Pons (tissue), 1 donor: ENCODE results near the gene EGFL6.
"Not testable (repeated sequence)": the region's sequence is repeated elsewhere in the genome, so short reads cannot be mapped to it uniquely, and the experiment has no call there.

ENCODE experiments used
- DNase-seq: peaks from one replicate; pipeline ENCODE4 v3.0.0-alpha.2; 2016; ENCODE audit warnings: low spot score

The EGFL6 gene

GRCh38 chrX:13590914-13591313 lies 21.5 kb downstream of the EGFL6 start:
- DNase-seq: no peak

GRCh38 chrX:13597874-13598273 lies 28.5 kb downstream of the EGFL6 start:
- no peak for DNase-seq

GRCh38 chrX:13598877-13599276 lies 29.5 kb downstream of the EGFL6 start:
- no peak for DNase-seq

GRCh38 chrX:13599491-13599890 lies 30.1 kb downstream of the EGFL6 start:
- no peak for DNase-seq

- no peak for DNase-seq
Measured at GRCh38 chrX:13605611-13606010, 36.2 kb downstream of the EGFL6 start.

GRCh38 chrX:13607331-13607995 lies 38.1 kb downstream of the EGFL6 start:
- DNase-seq: no peak

GRCh38 chrX:13607996-13608365 lies 38.6 kb downstream of the EGFL6 start:
- DNase-seq: no peak

GRCh38 chrX:13614154-13614553 lies 44.8 kb downstream of the EGFL6 start:
- no peak for DNase-seq

- DNase-seq: no peak
Measured at GRCh38 chrX:13620207-13620606, 50.8 kb downstream of the EGFL6 start.

GRCh38 chrX:13622401-13622964 lies 53.1 kb downstream of the EGFL6 start:
- no peak for DNase-seq

DNA sequence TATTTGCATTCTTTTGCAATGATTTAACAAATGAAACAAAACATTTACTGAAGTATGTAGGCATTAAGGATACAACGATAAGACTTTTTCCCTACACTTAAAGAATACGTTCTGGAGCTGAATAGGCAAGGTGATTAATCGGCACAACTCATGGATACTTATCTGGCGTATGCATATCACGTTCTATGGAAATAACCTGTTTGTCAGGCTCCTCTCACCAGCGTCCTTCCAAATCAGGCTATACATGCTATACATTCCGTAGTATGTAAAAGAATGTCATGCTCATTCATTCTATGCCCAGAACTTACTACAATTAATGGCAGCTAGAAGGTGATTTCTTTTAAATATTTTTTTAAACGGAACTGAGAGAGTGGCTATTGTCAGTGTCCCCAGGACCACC lies 57.9 kb downstream of the EGFL6 start:
- no peak for DNase-seq

- DNase-seq: not testable (repeated sequence)
Measured at GRCh38 chrX:13637224-13637623, 67.8 kb downstream of the EGFL6 start.

DNA sequence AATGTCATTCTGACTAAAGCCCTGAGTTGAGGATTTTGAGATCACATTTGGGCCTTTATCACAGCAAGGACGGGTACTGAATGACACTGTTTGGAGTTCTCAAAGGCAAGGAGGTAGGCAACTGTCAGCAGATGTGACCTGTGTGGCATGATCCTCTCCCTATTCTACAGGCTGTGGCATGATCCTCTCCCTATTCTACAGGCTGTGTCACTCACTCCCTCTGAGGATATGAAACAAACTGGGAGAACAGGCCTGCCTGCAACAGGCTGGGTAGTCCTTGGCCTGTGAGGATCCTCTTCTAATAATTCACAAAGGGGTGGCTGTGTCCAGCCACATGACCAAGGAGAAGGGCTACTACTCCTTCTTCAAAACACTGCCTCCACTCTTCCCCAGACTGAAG lies 68.6 kb downstream of the EGFL6 start:
- DNase-seq: no peak

DNA sequence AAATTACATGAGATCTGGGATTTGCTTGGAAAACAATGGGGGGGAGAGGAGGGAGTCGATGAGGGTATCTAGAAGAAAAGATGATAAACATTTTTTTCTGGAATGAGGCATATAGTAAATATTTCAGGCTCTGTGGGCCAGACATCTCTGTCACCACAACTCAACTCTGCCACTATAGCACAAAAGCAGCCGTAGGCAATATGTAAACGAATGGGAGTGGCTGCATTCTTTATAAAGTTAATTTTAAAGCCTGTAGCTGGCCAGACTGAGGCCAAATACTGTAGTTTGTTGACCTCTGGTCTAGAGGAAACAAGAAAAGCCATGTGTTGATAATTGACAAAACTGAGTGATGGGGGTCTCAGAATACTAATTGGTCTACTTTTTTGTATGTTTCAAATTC lies 69.4 kb downstream of the EGFL6 start:
- no peak for DNase-seq

DNA sequence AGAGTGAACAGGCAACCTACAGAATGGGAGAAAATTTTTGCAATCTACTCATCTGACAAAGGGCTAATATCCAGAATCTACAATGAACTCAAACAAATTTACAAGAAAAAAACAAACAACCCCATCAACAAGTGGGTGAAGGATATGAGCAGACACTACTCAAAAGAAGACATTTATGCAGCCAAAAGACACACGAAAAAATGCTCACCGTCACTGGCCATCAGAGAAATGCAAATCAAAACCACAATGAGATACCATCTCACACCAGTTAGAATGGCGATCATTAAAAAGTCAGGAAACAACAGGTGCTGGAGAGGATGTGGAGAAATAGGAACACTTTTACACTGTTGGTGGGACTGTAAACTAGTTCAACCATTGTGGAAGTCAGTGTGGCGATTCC lies 72.3 kb downstream of the EGFL6 start:
- not testable (repeated sequence) for DNase-seq

DNA sequence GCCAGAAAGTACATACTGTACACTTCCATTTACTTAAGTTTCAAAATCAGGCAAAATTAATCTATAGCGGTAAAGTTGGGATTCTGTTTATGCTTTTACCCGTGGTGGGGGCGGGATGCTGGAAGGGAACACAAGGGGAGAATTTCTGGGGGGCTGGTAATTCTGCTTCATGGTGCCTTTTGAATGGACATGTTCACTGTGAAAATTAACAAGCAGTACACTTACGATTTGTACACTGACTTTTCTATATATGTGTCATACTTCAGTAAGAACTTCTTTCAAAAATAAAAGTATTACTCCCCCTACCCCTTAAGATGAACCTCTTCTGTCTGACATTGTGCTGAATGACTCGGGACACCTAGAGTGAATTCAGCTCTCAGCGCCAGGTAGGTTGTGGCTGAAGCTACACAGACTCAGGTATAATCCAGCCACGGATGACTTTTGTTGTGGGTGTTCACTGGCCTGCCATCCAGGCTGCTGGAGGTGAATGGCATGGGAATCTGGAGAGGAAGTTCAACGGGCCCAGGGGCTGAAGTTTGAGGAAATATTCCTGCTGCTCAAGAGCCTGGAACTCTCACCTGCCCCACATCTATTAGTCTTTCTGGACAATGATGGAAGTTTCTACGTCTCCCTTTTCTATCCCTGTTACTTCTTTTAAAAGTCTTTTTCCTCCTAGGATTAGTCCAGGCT lies 76.2 kb downstream of the EGFL6 start:
- no peak for DNase-seq

GRCh38 chrX:13646154-13646549 lies 76.8 kb downstream of the EGFL6 start:
- DNase-seq: peak; percentile 58

GRCh38 chrX:13647709-13648212 lies 78.4 kb downstream of the EGFL6 start:
- no peak for DNase-seq

- not testable (repeated sequence) for DNase-seq
Measured at GRCh38 chrX:13648336-13648735, 78.9 kb downstream of the EGFL6 start.

DNA sequence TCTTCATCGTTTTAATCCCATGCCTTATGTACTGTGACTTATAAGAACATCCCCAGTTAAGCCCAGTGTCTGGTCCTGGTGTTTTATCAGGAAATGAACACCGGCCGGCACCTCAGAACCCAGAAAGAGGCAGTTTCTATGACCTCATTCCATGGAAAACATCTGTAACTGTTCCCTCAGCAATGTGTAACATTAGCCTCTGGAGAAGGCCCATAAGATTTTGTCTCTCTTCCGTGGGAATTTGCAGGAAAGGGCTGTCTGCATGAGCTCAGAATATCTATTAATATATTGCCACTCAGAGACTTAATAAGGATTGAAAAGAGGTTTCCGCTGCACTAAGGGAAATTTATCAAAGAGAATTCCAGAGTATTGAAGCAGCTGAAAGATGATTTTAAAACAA lies 80.4 kb downstream of the EGFL6 start:
- no peak for DNase-seq

- no peak for DNase-seq
Measured at GRCh38 chrX:13650318-13650717, 80.9 kb downstream of the EGFL6 start.

- DNase-seq: no peak
Measured at GRCh38 chrX:13651150-13651549, 81.7 kb downstream of the EGFL6 start.

GRCh38 chrX:13652287-13652793 lies 82.9 kb downstream of the EGFL6 start:
- DNase-seq: no peak
